Suprapubic skin (tissue), 4 donors: ENCODE measurements around the gene CEP76.

Source experiments
- CTCF ChIP-seq, 2 donors: fragments of 200-600 bp in 1 of 2; fragments of 450-650 bp in 1 of 2; sonication (generic) in 1 of 2; IDR thresholded peaks; one replicate each; pipeline ENCODE4 v1.5.1; 2016 to 2019; ENCODE audit warnings: antibody characterized with exemption in 2 of 2, mild to moderate bottlenecking in 1 of 2, moderate library complexity in 1 of 2
- POLR2A ChIP-seq, 2 donors: fragments of 450-650 bp; IDR thresholded peaks; one replicate each; pipeline ENCODE4 v1.6.1; 2017; ENCODE audit warnings: antibody characterized with exemption in 2 of 2, mild to moderate bottlenecking in 2 of 2, moderate library complexity in 2 of 2
- POLR2AphosphoS5 ChIP-seq, 3 donors: sonication (generic); formaldehyde crosslinking; IDR thresholded peaks; one replicate each; pipeline ENCODE4 v1.6.1; 2017; ENCODE audit warnings: antibody characterized with exemption in 3 of 3

GRCh38 chr18:12701161-12701560 lies 1.4 kb downstream of the CEP76 start:
- TF ChIP-seq POLR2A (IDR thresholded peaks at IDR 0.05) (no peak), CTCF (IDR thresholded peaks at IDR 0.05) (no peak), POLR2AphosphoS5 (IDR thresholded peaks at IDR 0.05) (no peak)
